ENCODE data around the gene SLFN14. TPM values are rescaled to one million over a fixed set of nuclear protein-coding genes. Genes with fewer than 3 reads are reported as not detected.
"Not testable (repeated sequence)": the region's sequence is repeated elsewhere in the genome, so short reads cannot be mapped to it uniquely, and the experiment has no call there.

The SLFN14 gene
- total RNA-seq, 2 experiments from 2014 or later = 0.19 to 0.32 TPM

GRCh38 chr17:35569405-35569804, 8.8 kb upstream of the SLFN14 start:
- CTCF ChIA-PET = interaction anchor here (1.9 kb wide), 1 partner anchor 9 kb away, joined by 6 read pairs; the partner anchor contains the start of gene PEX12
- POLR2A ChIA-PET = interaction anchor here (0.7 to 2.1 kb wide), 2 partner anchors 9 to 19 kb away, joined by 4 to 16 read pairs; partner anchors contain the start of gene PEX12

GRCh38 chr17:35568561-35568960, 7.9 kb upstream of the SLFN14 start:
- POLR2A ChIA-PET = interaction anchor here (0.6 to 2.1 kb wide), 5 partner anchors 10 to 31 kb away, joined by 3 to 16 read pairs (median 6); partner anchors contain the start of genes AP2B1, PEX12 and SLFN12L
- CTCF ChIA-PET = interaction anchor here (0.8 to 1.9 kb wide), 2 partner anchors 10 to 31 kb away, joined by 4 to 6 read pairs; partner anchors contain the start of genes PEX12 and SLFN12L

- ChIA-PET POLR2A (interaction anchor here (0.6 to 2.1 kb wide), 5 partner anchors 11 to 311 kb away, joined by 3 to 16 read pairs (median 6); partner anchors contain the start of genes AP2B1 and PEX12), CTCF (interaction anchor here (1.3 kb wide), 1 partner anchor 31 kb away, joined by 3 read pairs; no protein-coding TSS in a partner anchor)
Measured at GRCh38 chr17:35566968-35567367, 6.3 kb upstream of the SLFN14 start.

GRCh38 chr17:35563181-35563580, 2.6 kb upstream of the SLFN14 start:
- CTCF ChIA-PET = interaction anchor here (0.9 to 1.3 kb wide), 2 partner anchors 21 to 99 kb away, joined by 3 to 4 read pairs; no protein-coding TSS in a partner anchor
- POLR2A ChIA-PET = not testable (repeated sequence)

- POLR2A ChIA-PET = no interaction called here
Measured at GRCh38 chr17:35559495-35560210, 966 bp downstream of the SLFN14 start.

GRCh38 chr17:35557353-35557752, 3.3 kb downstream of the SLFN14 start:
- ChIA-PET POLR2A (no interaction called here), CTCF (no interaction called here)

More at GRCh38 chr17:35559495-35560210, 966 bp downstream of the SLFN14 start:
- CTCF ChIA-PET = no interaction called here

GRCh38 chr17:35555691-35556090, 4.9 kb downstream of the SLFN14 start:
- POLR2A ChIA-PET = no interaction called here

GRCh38 chr17:35554668-35555067, 6.0 kb downstream of the SLFN14 start:
- POLR2A ChIA-PET = interaction anchor here (0.5 kb wide), 1 partner anchor 15 kb away, joined by 4 read pairs; no protein-coding TSS in a partner anchor
- CTCF ChIA-PET = interaction anchor here (0.7 to 1.1 kb wide), 2 partner anchors 109 to 192 kb away, joined by 3 to 4 read pairs; no protein-coding TSS in a partner anchor

More at GRCh38 chr17:35555691-35556090, 4.9 kb downstream of the SLFN14 start:
- CTCF ChIA-PET = interaction anchor here (0.6 to 0.9 kb wide), 2 partner anchors 11 to 13 kb away, joined by 3 to 4 read pairs; no protein-coding TSS in a partner anchor

GRCh38 chr17:35553310-35553709, 7.3 kb downstream of the SLFN14 start:
- POLR2A ChIA-PET = no interaction called here
- CTCF ChIA-PET = no interaction called here

- ChIA-PET POLR2A (no interaction called here), CTCF (interaction anchor here (1.1 kb wide), 1 partner anchor 11 kb away, joined by 3 read pairs; the partner anchor contains the start of gene SLFN12L)
Measured at GRCh38 chr17:35548978-35549377, 11.6 kb downstream of the SLFN14 start.

GRCh38 chr17:35548208-35548810, 12.3 kb downstream of the SLFN14 start:
- CTCF ChIA-PET = interaction anchor here (1.1 kb wide), 1 partner anchor 10 kb away, joined by 3 read pairs; the partner anchor contains the start of gene SLFN12L
- POLR2A ChIA-PET = no interaction called here

- POLR2A ChIA-PET = no interaction called here
- CTCF ChIA-PET = no interaction called here
Measured at GRCh38 chr17:35546487-35546886, 14.1 kb downstream of the SLFN14 start.

- ChIA-PET POLR2A (no interaction called here), CTCF (interaction anchor here (0.9 kb wide), 1 partner anchor 11 kb away, joined by 4 read pairs; no protein-coding TSS in a partner anchor)
Measured at GRCh38 chr17:35545150-35545549, 15.5 kb downstream of the SLFN14 start.

- ChIA-PET POLR2A (no interaction called here), CTCF (interaction anchor here (1.1 kb wide), 1 partner anchor 231 kb away, joined by 3 read pairs; no protein-coding TSS in a partner anchor)
Measured at GRCh38 chr17:35543856-35544255, 16.8 kb downstream of the SLFN14 start.

- ChIA-PET POLR2A (no interaction called here), CTCF (interaction anchor here (0.9 to 1.4 kb wide), 4 partner anchors 13 to 231 kb away, joined by 3 to 4 read pairs (median 4); no protein-coding TSS in a partner anchor)
Measured at GRCh38 chr17:35542990-35543389, 17.6 kb downstream of the SLFN14 start.

- ChIA-PET CTCF (interaction anchor here (1.6 to 9.6 kb wide), 2 partner anchors 37 to 230 kb away, joined by 3 to 96 read pairs; partner anchors contain the start of gene PEX12), POLR2A (no interaction called here)
Measured at GRCh38 chr17:35541434-35541833, 19.2 kb downstream of the SLFN14 start.

- CTCF ChIA-PET = interaction anchor here (0.6 to 9.6 kb wide), 3 partner anchors 38 to 229 kb away, joined by 3 to 96 read pairs (median 3); partner anchors contain the start of gene PEX12
- POLR2A ChIA-PET = no interaction called here
Measured at GRCh38 chr17:35540589-35541404, 19.8 kb downstream of the SLFN14 start.

GRCh38 chr17:35539659-35540026, 21.0 kb downstream of the SLFN14 start:
- ChIA-PET CTCF (interaction anchor here (0.6 to 9.6 kb wide), 10 partner anchors 52 to 398 kb away, joined by 3 to 96 read pairs (median 3); partner anchors contain the start of genes SLFN11 and SLFN13), POLR2A (interaction anchor here (0.7 to 1.3 kb wide), 4 partner anchors 15 to 297 kb away, joined by 3 to 8 read pairs (median 5); partner anchors contain the start of genes SLFN11 and SLFN5)

Data from activated CD8-positive, alpha-beta memory T cell treated with anti-CD3 and anti-CD28 coated beads for 36 hours (primary cell).